ENCODE results near the gene ARID3C.

ARID3C gene

GRCh38 chr9:34582787-34583186 is 46.1 kb downstream of the ARID3C start:
- no peak for TF ChIP-seq CTCF (IDR thresholded peaks at IDR 0.05; ENCODE audit: insufficient read depth, low read length, poor library complexity, severe bottlenecking)
- Histone ChIP-seq H3K4me3 (replicated peaks; ENCODE audit: low read depth, low read length) (no peak overlapping the region), H3K36me3 (ENCODE audit: control insufficient read depth, insufficient read depth, low read length) (no peaks in the 10 kb centered on the region), H3K27me3 (replicated peaks; ENCODE audit: control insufficient read depth, insufficient read depth, low read length) (peaks cover 10% of the 10 kb centered on the region)
- DNase-seq (ENCODE audit: extremely low read depth, insufficient read length): no peak

GRCh38 chr9:34581318-34581717 is 47.5 kb downstream of the ARID3C start:
- no peak for TF ChIP-seq CTCF (IDR thresholded peaks at IDR 0.05; ENCODE audit: insufficient read depth, low read length, poor library complexity, severe bottlenecking)
- H3K36me3 ChIP-seq (ENCODE audit: control insufficient read depth, insufficient read depth, low read length): no peaks in the 10 kb centered on the region
- no peak overlapping the region for H3K4me3 ChIP-seq (replicated peaks; ENCODE audit: low read depth, low read length)
- peaks cover 10% of the 10 kb centered on the region for H3K27me3 ChIP-seq (replicated peaks; ENCODE audit: control insufficient read depth, insufficient read depth, low read length)
- no peak for DNase-seq (ENCODE audit: extremely low read depth, insufficient read length)

- Histone ChIP-seq H3K36me3 (ENCODE audit: control insufficient read depth, insufficient read depth, low read length) (no peaks in the 10 kb centered on the region), H3K27me3 (replicated peaks; ENCODE audit: control insufficient read depth, insufficient read depth, low read length) (peaks cover 6% of the 10 kb centered on the region), H3K4me3 (replicated peaks; ENCODE audit: low read depth, low read length) (no peak overlapping the region)
- no peak for DNase-seq (ENCODE audit: extremely low read depth, insufficient read length)
- TF ChIP-seq CTCF (IDR thresholded peaks at IDR 0.05; ENCODE audit: insufficient read depth, low read length, poor library complexity, severe bottlenecking): no peak
Measured at GRCh38 chr9:34580358-34580757, 48.5 kb downstream of the ARID3C start.

- Histone ChIP-seq H3K36me3 (ENCODE audit: control insufficient read depth, insufficient read depth, low read length) (no peaks in the 10 kb centered on the region), H3K4me3 (replicated peaks; ENCODE audit: low read depth, low read length) (no peak overlapping the region), H3K27me3 (replicated peaks; ENCODE audit: control insufficient read depth, insufficient read depth, low read length) (peaks cover 6% of the 10 kb centered on the region)
- DNase-seq (ENCODE audit: extremely low read depth, insufficient read length): no peak
- no peak for TF ChIP-seq CTCF (IDR thresholded peaks at IDR 0.05; ENCODE audit: insufficient read depth, low read length, poor library complexity, severe bottlenecking)
Measured at GRCh38 chr9:34579808-34580163, 49.1 kb downstream of the ARID3C start.

GRCh38 chr9:34579104-34579807 is 49.6 kb downstream of the ARID3C start:
- no peak for DNase-seq (ENCODE audit: extremely low read depth, insufficient read length)
- TF ChIP-seq CTCF (IDR thresholded peaks at IDR 0.05; ENCODE audit: insufficient read depth, low read length, poor library complexity, severe bottlenecking): no peak
- Histone ChIP-seq H3K4me3 (replicated peaks; ENCODE audit: low read depth, low read length) (no peak overlapping the region), H3K27me3 (replicated peaks; ENCODE audit: control insufficient read depth, insufficient read depth, low read length) (peaks cover 8% of the 10 kb centered on the region), H3K36me3 (ENCODE audit: control insufficient read depth, insufficient read depth, low read length) (no peaks in the 10 kb centered on the region)
